ENCODE results near the gene RNF44.
"Not testable (repeated sequence)": the region's sequence is repeated elsewhere in the genome, so short reads cannot be mapped to it uniquely, and the experiment has no call there.

RNF44 gene

GRCh38 chr5:176515396-176515795, 21.8 kb downstream of the RNF44 start:
- DNase-seq = no peak

- no peak for DNase-seq
These were observed 22.8 kb downstream of the RNF44 start for GRCh38 chr5:176514244-176514950.

DNA sequence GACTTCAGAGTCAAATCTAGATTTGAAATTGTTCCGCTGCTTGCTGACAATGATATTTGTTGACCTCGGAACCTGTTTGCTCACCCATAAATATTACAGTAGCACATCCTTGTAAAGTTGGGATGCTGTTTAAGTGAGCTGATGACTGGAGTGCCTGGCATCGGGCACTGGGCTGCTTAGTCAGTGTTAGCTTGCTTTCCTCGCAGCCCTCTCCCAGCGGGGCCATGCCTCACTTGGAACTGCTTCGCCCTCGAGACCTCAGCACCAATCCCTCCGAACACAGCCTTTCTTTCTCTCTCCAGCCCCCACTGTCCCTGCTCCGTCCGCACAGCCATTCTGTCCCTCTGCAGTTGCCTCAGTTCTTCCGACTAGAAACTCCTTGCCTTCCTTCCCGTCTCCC, 23.4 kb downstream of the RNF44 start:
- DNase-seq = no peak

GRCh38 chr5:176508603-176509002, 28.6 kb downstream of the RNF44 start:
- no peak for DNase-seq

- no peak for DNase-seq
These were observed 29.3 kb downstream of the RNF44 start for GRCh38 chr5:176507911-176508310.

GRCh38 chr5:176503496-176503895, 33.7 kb downstream of the RNF44 start:
- no peak for DNase-seq

DNA sequence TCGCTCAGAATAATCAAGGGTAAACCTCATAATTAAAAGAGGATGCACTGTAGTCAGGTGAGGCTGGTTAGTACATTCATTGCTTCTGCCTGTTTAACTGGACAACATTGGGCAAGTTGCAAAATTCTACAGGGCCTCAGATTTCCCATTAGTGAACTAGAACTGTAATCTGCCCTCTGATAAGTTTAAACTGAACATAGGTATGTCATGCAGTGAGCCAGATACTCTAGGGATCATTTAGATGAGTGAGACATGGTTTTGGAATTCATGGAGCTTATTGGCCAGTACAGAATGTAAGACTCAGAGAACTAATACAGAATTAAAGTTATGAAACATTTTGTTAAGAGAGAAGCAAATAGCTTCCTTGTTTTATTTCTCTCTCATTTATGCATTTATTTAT, 35.9 kb downstream of the RNF44 start:
- DNase-seq = no peak

DNA sequence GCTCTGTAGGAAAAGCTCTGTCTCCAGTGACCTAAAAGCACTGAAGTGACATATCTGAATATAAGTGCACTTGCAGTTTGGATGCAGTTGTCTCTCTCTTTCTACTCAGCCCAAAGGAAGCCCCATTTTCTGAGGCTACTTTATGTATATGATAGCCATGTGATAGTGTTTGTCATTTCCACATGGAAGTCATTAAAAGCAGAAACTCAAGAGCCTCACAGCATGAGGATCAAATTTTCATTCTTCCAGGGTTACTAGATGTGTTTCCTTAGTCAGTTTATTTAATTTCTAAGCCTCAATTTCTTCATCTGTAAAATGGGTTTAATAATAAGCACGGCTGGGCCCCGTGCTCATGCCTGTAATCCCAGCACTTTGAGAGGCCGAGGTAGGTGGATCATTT, 36.7 kb downstream of the RNF44 start:
- DNase-seq = no peak

DNA sequence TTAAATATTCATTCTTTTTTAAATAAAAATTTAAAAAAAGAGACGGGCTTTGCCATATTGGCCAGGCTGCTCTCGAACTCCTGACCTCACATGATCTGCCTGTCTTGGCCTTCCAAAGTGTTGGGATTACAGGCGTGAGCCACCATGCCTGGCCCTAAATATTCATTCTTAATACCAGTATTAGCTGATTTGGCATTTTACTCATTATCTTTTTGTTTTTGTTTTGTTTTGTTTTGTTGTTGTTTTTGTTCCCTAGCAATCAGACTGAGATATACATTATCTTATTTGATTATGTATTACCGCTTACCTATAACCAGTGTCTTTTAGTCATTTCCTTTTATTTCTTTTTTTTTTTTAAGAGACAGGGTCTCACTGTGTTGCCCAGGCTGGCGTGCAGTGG, 37.9 kb downstream of the RNF44 start:
- DNase-seq = no peak

DNA sequence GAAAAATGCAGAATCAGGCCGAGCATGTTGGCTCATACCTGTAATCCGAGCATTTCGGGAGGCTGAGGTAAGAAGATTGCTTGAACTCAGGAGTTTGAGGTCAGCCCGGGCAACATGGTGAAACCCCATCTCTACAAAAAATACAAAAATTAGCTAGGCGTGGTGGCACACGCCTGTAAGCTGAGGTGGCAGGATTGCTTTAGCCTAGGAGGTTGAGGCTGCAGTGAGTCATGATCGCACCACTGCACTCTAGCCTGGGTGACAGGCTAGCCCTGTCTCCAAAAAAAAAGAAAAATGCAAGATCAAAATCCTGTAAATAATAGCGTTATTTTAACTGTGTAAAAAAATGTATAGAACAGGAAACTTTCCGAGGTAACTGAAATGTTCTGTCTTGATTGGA, 39.4 kb downstream of the RNF44 start:
- no peak for DNase-seq

GRCh38 chr5:176492431-176492830, 44.8 kb downstream of the RNF44 start:
- DNase-seq = no peak

DNA sequence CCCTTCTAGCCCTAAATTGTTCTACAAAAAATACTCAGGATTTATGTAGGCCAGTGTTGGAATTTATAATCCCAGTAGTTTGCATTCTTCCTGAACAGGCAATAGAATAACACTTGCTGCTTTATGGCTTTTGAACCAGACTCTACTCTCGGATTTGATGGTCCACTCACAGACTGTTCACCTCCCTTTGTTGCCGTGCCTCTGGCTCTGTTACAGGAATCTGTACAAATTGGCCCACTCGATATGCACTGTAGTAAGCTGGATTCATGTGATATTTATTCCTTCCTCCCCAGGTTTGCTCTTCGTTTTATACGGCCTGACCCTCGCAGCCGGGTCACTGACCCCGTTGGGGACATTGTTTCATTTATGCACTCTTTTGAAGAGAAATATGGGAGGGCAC, 45.3 kb downstream of the RNF44 start:
- no peak for DNase-seq

GRCh38 chr5:176491101-176491502, 46.1 kb downstream of the RNF44 start:
- DNase-seq = no peak

DNA sequence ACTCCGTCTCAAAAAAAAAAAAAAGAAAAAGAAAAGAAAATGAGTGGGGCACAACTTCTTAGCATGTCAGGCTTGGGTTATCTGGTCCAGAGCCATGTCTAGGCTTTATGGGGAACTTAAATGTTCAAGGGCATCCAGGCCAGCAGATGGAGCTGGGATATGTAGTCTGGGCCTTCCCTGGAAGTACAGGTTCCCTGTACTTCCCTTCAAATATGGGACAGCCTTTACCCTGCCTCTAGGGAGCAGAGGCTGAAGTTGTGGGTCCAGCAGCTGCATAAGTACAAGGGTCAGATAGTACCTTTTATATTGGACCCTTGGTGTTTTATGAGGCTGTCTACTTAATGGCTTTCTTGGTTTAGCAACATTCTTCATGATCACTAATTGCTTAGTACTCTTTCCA, 46.9 kb downstream of the RNF44 start:
- no peak for DNase-seq

GRCh38 chr5:176489077-176489476, 48.1 kb downstream of the RNF44 start:
- no peak for DNase-seq

DNA sequence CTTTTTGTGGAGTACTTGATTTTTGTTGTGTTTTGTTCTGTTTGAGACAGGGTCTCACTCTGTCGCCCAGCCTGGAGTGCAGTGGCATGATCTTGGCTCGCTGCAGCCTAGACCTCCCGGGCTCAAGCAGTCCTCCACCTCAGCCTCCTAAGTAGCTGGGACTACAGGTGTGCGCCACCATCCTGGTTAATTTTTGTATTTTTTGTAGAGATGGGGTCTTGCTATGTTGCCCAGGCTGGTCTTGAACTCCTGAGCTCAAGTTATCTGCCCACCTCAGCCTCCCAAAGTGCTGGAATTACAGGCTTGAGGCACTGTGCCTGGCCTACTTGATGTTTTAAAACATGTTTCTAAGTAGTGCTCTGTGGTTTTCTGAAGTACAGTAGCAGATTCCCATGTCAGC, 50.0 kb downstream of the RNF44 start:
- DNase-seq = not testable (repeated sequence)

GRCh38 chr5:176486189-176486757, 50.9 kb downstream of the RNF44 start:
- no peak for DNase-seq

DNA sequence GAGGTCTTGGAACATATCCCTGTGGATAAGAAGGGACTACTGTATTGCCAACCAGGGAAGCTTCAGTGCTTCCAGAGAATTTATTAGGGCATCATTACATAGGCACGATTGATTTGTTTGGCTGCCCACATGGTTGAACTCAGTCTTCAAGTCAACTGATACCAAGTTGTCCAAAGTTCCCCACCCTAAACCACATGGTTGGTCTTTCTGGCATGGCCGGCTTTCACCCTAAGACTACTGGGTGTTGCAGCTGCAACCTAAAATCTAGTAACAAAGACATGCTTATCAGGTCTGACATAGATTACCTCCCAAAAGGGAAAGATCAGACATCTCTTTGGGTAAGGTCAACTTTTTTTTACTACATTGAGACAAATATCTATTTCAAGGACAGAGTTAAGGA, 52.0 kb downstream of the RNF44 start:
- DNase-seq = no peak

- no peak for DNase-seq
These were observed 55.5 kb downstream of the RNF44 start for GRCh38 chr5:176481711-176482110.

Data from NCI-H1105 treated with DMSO at 0.1 percent for 48 hours (cell line).